Tibial nerve (tissue), 4 donors: ENCODE data around the gene SLC6A4. TPM values are rescaled to one million over a fixed set of nuclear protein-coding genes. Genes with fewer than 3 reads are reported as not detected.

ENCODE experiments used
- DNase-seq, 2 donors: peaks; one replicate each; pipeline ENCODE4 v3.0.0-alpha.2; 2019; ENCODE audit warnings: low spot score in 2 of 2
- H3K27ac ChIP-seq, 4 donors: fragments of 200-600 bp; sonication (generic) in 3 of 4; one replicate each; pipeline ENCODE4 v1.5.1; 2017 to 2019; ENCODE audit warnings: mild to moderate bottlenecking in 1 of 4
- H3K27me3 ChIP-seq, 2 donors: fragments of 200-600 bp; sonication (generic) in 1 of 2; one replicate each; pipeline versions ENCODE4 v1.5.1 to v1.6.0; 2017 to 2019
- H3K36me3 ChIP-seq, 3 donors: fragments of 200-600 bp; sonication (generic); one replicate each; pipeline ENCODE4 v1.5.1; 2018 to 2019
- H3K4me1 ChIP-seq, 4 donors: fragments of 200-600 bp; sonication (generic) in 3 of 4; one replicate each; pipeline ENCODE4 v1.5.1; 2017 to 2019
- H3K4me3 ChIP-seq, 4 donors: fragments of 200-600 bp; sonication (generic) in 3 of 4; one replicate each; pipeline ENCODE4 v1.5.1; 2017 to 2019; ENCODE audit warnings: mild to moderate bottlenecking in 1 of 4, moderate library complexity in 1 of 4
- H3K9me3 ChIP-seq, 4 donors: fragments of 200-600 bp; sonication (generic) in 3 of 4; one replicate each; pipeline ENCODE4 v1.5.1; 2017 to 2019
- EP300 ChIP-seq, 2 donors: sonication (generic); formaldehyde crosslinking; IDR thresholded peaks; one replicate each; pipeline ENCODE4 v1.6.1; 2017; ENCODE audit warnings: antibody characterized with exemption in 2 of 2, mild to moderate bottlenecking in 1 of 2
- POLR2A ChIP-seq, 2 donors: fragments of 450-650 bp; IDR thresholded peaks; one replicate each; pipeline ENCODE4 v1.6.1; 2017; ENCODE audit warnings: antibody characterized with exemption in 2 of 2, mild to moderate bottlenecking in 2 of 2, moderate library complexity in 2 of 2
- WGBS, 2 donors: methylation state at CpG; one replicate each; pipeline ENCODE4 v1.1.5; 2018; 5-methylcytosine and 5-hydroxymethylcytosine counted together
- total RNA-seq, 4 donors: library from RNA; depleted of rRNA; stranded (reverse); fragments of >200 nt; gene quantifications; one replicate each; pipeline ENCODE4 v1.1.0, GENCODE V29; 2016
- TF ChIP-seq, protein P1 (sequence below), 5 experiments: fragments of 200-600 bp in 3 of 5; fragments of 450-650 bp in 2 of 5; sonication (generic) in 3 of 5; IDR thresholded peaks; one replicate each; pipeline ENCODE4 v1.5.1; 2016 to 2019; ENCODE audit warnings: antibody characterized with exemption in 5 of 5, mild to moderate bottlenecking in 3 of 5, moderate library complexity in 2 of 5

The SLC6A4 gene
- total RNA-seq = 1 to 10 TPM in 3 of 4 donors, under 1 TPM in 1; under 0.01 to 4.0 (median 2.5) TPM

DNA sequence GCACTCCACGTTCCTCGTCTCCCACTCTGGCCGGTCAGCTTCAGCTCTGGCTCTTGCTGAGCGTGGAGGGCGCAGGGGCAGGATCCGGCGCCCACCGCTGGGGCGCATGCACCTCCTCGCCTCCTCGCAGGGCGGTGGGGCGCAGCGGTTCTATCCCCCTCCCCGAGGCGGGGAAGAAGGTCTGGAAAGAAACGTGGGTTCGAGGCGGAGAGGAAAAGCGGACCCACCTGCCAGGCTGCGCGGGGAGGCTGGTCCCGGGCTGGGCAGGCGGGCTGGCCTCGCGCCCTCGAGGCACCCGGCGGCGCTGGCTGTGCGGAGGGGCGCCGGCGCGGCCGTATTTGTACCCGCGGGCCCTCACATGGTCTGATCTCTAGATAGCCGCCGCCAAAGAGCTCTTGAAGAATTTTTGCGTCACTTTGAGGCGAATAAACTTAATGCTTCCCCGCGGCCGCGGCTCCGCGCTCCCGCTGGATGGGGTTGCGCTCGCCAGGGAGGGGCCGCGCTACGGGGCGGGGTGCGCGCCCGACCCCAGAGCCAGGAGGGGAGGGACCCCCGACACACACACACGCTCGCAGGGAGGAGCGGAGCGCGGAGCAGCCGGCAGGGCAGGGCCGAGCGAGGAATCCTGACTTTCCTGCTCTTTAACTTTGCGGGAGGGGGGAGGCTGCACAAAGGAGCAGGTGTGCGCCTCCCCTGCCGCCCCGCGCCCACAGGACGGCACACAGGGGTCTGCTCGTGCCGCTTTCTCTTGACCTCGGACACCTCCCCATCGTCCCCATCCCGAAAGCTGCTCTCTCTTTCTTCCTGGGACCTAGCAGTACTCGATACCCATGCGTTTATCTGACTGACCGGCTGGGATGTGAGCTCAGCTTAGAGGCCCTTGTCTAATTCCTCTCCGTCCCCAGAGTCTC, at the start of gene SLC6A4:
Gene SLC6A4 (minus strand): TSS at position 312 of the 911 bp plus-strand sequence. CDS start 13,739 bp downstream, outside the sequence.
- Histone ChIP-seq H3K27ac (peak within 1 kb of the TSS in 2 of 4 donors; percentile 19 to 66), H3K4me1 (peaks cover 0 to 41% (median 28%) of the 10 kb centered on the region in 4 donors), H3K4me3 (peak within 1 kb of the TSS; percentile 23 to 50 (median 30)), H3K27me3 (peaks cover 0 to 50% of the 10 kb centered on the region in 2 donors), H3K9me3 (no peaks in the 10 kb centered on the region), H3K36me3 (no peaks in the 10 kb centered on the region)
- DNase-seq = no peak
- 1 to 2% methylated on average over 53 to 70 of the region's 82 CpGs for WGBS, 2 donors
- TF ChIP-seq POLR2A (IDR thresholded peaks at IDR 0.05) (no peak), EP300 (IDR thresholded peaks at IDR 0.05) (no peak)
- TF ChIP-seq, protein P1, sequence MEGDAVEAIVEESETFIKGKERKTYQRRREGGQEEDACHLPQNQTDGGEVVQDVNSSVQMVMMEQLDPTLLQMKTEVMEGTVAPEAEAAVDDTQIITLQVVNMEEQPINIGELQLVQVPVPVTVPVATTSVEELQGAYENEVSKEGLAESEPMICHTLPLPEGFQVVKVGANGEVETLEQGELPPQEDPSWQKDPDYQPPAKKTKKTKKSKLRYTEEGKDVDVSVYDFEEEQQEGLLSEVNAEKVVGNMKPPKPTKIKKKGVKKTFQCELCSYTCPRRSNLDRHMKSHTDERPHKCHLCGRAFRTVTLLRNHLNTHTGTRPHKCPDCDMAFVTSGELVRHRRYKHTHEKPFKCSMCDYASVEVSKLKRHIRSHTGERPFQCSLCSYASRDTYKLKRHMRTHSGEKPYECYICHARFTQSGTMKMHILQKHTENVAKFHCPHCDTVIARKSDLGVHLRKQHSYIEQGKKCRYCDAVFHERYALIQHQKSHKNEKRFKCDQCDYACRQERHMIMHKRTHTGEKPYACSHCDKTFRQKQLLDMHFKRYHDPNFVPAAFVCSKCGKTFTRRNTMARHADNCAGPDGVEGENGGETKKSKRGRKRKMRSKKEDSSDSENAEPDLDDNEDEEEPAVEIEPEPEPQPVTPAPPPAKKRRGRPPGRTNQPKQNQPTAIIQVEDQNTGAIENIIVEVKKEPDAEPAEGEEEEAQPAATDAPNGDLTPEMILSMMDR (IDR thresholded peaks at IDR 0.05) = no peak

DNA sequence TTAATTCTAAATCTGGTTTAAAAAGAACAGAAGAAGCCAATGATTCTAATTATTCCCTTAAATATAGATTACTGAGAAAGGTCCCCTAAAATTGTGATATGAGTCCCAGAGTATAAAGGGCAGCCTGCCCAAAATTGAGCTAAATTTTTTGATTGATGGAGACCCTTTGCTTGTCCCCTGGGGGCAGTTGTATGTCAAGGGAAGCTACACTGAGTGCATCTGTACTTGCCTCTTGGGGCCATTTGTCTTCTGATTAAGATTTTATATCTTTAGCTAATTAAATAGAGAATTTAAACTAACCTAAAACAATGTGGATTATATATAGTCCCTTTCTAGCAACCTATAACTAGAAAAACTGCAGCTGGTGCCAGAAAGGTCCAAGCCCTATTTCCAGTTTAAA, 43.7 kb upstream of the SLC6A4 start:
- H3K27ac ChIP-seq = no peak overlapping the region
- H3K27me3 ChIP-seq = no peaks in the 10 kb centered on the region
- no peak overlapping the region for H3K4me3 ChIP-seq
- TF ChIP-seq POLR2A (IDR thresholded peaks at IDR 0.05) = no peak
- no peak for TF ChIP-seq EP300 (IDR thresholded peaks at IDR 0.05)
- TF ChIP-seq, protein P1 (IDR thresholded peaks at IDR 0.05) = no peak
- no peaks in the 10 kb centered on the region for H3K4me1 ChIP-seq
- H3K36me3 ChIP-seq = peaks cover 0 to 89% (median 3%) of the 10 kb centered on the region in 3 donors
- no peaks in the 10 kb centered on the region for H3K9me3 ChIP-seq
- no peak for DNase-seq

DNA sequence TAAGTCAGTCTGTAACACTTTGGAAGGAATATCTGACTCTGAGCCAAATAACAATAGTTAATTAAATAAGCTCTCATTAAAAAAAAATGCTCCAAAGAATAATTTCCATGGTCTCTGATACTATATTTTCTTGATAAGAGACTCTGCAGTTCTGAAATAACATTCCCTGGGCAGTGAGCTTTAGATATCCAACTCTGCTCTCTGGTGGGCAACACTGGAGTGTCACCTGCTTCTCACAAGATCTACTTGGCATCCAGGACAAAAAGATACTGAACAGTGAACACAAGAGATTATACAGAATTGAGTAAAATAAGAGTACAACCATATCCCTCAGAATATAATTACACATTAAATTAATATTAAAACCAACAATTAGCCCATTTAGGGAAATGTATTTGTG, 42.5 kb upstream of the SLC6A4 start:
- no peaks in the 10 kb centered on the region for H3K4me1 ChIP-seq
- peaks cover 0 to 90% (median 3%) of the 10 kb centered on the region in 3 donors for H3K36me3 ChIP-seq
- no peaks in the 10 kb centered on the region for H3K9me3 ChIP-seq
- no peaks in the 10 kb centered on the region for H3K27me3 ChIP-seq
- peak in 1 of 2 donors; percentile 21 for DNase-seq
- H3K4me3 ChIP-seq = no peak overlapping the region
- H3K27ac ChIP-seq = no peak overlapping the region
- no peak for TF ChIP-seq POLR2A (IDR thresholded peaks at IDR 0.05)
- TF ChIP-seq, protein P1 (IDR thresholded peaks at IDR 0.05) = peak in 2 of 5 experiments; percentile 19 to 34

DNA sequence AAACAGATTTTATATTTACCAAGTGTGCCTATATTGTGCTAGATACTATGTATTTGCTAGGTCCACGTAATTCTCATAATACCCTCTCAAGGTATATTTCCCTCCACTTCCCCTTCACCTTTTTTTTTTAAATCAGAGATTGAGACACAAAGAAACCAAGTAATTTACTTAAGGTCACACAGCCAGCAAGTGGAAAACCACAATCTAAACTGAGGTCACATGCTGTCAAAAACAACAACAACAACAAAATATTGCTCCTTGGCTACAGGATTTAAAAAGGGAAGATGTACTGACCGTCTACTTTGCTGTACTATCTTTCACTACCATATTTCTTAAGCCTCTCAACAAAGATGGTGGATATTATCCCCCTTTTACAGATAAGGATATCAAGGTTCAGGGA, 40.4 kb upstream of the SLC6A4 start:
- no peak for DNase-seq
- 87 to 89% methylated on average over 2 of the region's 2 CpGs for WGBS, 2 donors
- Histone ChIP-seq H3K4me3 (no peak overlapping the region), H3K9me3 (no peaks in the 10 kb centered on the region), H3K27ac (no peak overlapping the region), H3K27me3 (no peaks in the 10 kb centered on the region), H3K36me3 (peaks cover 0 to 90% (median 0%) of the 10 kb centered on the region in 3 donors), H3K4me1 (no peaks in the 10 kb centered on the region)
- TF ChIP-seq EP300 (IDR thresholded peaks at IDR 0.05) (no peak), POLR2A (IDR thresholded peaks at IDR 0.05) (no peak)
- TF ChIP-seq, protein P1 (IDR thresholded peaks at IDR 0.05) = no peak

DNA sequence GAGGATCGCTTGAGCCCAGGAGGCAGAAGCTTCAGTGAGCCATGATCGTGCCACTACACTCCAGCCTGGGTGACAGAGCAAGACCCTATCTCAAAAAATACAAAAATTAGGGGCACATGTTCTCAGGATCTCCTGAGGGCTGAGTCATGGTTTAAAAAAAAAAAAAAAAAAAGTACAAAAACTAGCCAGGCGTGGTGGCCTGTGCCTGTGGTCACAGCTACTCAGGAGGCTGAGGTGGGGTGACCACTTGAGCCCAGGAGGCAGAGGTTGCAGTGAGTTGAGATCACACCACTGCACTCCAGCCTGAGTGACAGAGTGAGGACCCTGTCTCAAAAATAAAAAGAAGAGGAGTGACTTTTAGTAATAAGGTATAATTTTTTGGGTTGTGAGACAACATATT, 39.4 kb upstream of the SLC6A4 start:
- H3K9me3 ChIP-seq = no peaks in the 10 kb centered on the region
- no peaks in the 10 kb centered on the region for H3K4me1 ChIP-seq
- no peaks in the 10 kb centered on the region for H3K27me3 ChIP-seq
- DNase-seq = no peak
- H3K27ac ChIP-seq = no peak overlapping the region
- no peak for TF ChIP-seq POLR2A (IDR thresholded peaks at IDR 0.05)
- TF ChIP-seq EP300 (IDR thresholded peaks at IDR 0.05) = no peak
- TF ChIP-seq, protein P1 (IDR thresholded peaks at IDR 0.05) = no peak
- H3K4me3 ChIP-seq = no peak overlapping the region
- WGBS, 2 donors = 93 to 96% methylated on average over 3 of the region's 3 CpGs
- peaks cover 0 to 90% (median 4%) of the 10 kb centered on the region in 3 donors for H3K36me3 ChIP-seq
